ENCODE results near the gene XRN1.

DNA sequence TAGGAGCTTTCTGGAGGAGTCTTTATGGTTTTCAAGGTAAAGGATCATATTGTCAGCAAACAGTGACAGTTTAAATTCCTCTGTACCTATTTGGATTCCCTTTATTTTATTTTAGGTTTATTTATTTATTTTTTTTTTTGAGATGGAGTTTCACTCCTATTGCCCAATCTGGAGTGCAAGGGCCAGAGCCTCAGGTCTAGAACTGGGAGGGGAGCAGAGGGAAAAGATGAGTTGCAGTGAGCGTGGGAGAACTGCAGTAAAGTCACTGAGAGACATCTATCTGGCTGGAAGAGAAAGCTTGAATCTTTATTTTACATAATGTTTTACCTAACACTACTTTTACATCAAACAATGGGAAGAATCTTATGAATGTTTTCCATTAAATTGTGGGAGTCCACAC lies 172.9 kb downstream of the XRN1 start:
- TF ChIP-seq, protein P1, sequence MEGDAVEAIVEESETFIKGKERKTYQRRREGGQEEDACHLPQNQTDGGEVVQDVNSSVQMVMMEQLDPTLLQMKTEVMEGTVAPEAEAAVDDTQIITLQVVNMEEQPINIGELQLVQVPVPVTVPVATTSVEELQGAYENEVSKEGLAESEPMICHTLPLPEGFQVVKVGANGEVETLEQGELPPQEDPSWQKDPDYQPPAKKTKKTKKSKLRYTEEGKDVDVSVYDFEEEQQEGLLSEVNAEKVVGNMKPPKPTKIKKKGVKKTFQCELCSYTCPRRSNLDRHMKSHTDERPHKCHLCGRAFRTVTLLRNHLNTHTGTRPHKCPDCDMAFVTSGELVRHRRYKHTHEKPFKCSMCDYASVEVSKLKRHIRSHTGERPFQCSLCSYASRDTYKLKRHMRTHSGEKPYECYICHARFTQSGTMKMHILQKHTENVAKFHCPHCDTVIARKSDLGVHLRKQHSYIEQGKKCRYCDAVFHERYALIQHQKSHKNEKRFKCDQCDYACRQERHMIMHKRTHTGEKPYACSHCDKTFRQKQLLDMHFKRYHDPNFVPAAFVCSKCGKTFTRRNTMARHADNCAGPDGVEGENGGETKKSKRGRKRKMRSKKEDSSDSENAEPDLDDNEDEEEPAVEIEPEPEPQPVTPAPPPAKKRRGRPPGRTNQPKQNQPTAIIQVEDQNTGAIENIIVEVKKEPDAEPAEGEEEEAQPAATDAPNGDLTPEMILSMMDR (conservative IDR thresholded peaks at IDR 0.05; ENCODE audit: low read depth, low read length) = no peak
- TF ChIP-seq EZH2 (IDR thresholded peaks at IDR 0.05; ENCODE audit: borderline replicate concordance, low read depth, low read length, poor library complexity, severe bottlenecking) = no peak
